Left lung (tissue), 10 donors: ENCODE data around the gene LDB3. TPM values are rescaled to one million over a fixed set of nuclear protein-coding genes. Genes with fewer than 3 reads are reported as not detected.

Source experiments
- ATAC-seq: fragments of 200-7000 bp; cut with Tn5 transposase; one replicate; pipeline ENCODE4 v1.9.1; 2020; ENCODE audit warnings: moderate library complexity
- DNase-seq, 4 donors: peaks; one replicate each; pipeline ENCODE4 v3.0.0-alpha.2; 2013 to 2020
- H3K27ac ChIP-seq, 2 donors: fragments of 200-600 bp; sonication (generic) in 1 of 2; one replicate each; pipeline versions ENCODE4 v1.5.0 to v1.8.0; 2020 to 2021
- H3K27me3 ChIP-seq, 2 donors: fragments of 200-600 bp; sonication (generic) in 1 of 2; one replicate each; pipeline versions ENCODE4 v1.5.0 to v1.8.0; 2020 to 2021
- H3K36me3 ChIP-seq, 2 donors: fragments of 200-600 bp; sonication (generic) in 1 of 2; one replicate each; pipeline versions ENCODE4 v1.5.0 to v1.8.0; 2020 to 2021
- H3K4me1 ChIP-seq, 2 donors: fragments of 200-600 bp; one replicate each; pipeline ENCODE4 v1.8.0; 2021
- H3K4me3 ChIP-seq, 2 donors: fragments of 200-600 bp; sonication (generic) in 1 of 2; one replicate each; pipeline versions ENCODE4 v1.5.0 to v1.8.0; 2020 to 2021; ENCODE audit warnings: mild to moderate bottlenecking in 1 of 2
- H3K9me3 ChIP-seq, 2 donors: fragments of 200-600 bp; sonication (generic) in 1 of 2; one replicate each; pipeline versions ENCODE4 v1.5.0 to v1.8.0; 2020 to 2021
- intact Hi-C, 2 donors: fragments of 100-400 bp; cut with DNase I; formaldehyde crosslinking; loops; one replicate each; pipeline versions ENCODE4 v1.11.2 to v1.14.2; 2022
- polyA plus RNA-seq, 6 donors: library from polyadenylated mRNA; unstranded; fragments of 120-200 nt; gene quantifications; one replicate each; pipeline ENCODE4 v1.2.1, GENCODE V29; 2013; ENCODE audit not compliant: insufficient read length in 6 of 6
- total RNA-seq, 2 donors: library from RNA; stranded (reverse); fragmentation: NEBNext Ultra II Directional; extraction: Animal tissue kit (Norgen Biotek cat#: 25700); gene quantifications; one replicate each; pipeline ENCODE4 v1.2.1, GENCODE V29; 2021
- TF ChIP-seq, protein P1 (sequence below), 2 donors: fragments of 200-600 bp; sonication (generic) in 1 of 2; IDR thresholded peaks; one replicate each; pipeline versions ENCODE4 v1.5.0 to v1.8.0; 2021; ENCODE audit warnings: antibody characterized with exemption in 2 of 2
- donor health status: DM: no; HTN: yes; CAD: no.
- donor health status: DM: no; HTN: no; CAD: no.

The LDB3 gene
- total and polyA plus RNA-seq, 8 donors, result 1.1 to 2.7 (median 1.3) TPM

DNA sequence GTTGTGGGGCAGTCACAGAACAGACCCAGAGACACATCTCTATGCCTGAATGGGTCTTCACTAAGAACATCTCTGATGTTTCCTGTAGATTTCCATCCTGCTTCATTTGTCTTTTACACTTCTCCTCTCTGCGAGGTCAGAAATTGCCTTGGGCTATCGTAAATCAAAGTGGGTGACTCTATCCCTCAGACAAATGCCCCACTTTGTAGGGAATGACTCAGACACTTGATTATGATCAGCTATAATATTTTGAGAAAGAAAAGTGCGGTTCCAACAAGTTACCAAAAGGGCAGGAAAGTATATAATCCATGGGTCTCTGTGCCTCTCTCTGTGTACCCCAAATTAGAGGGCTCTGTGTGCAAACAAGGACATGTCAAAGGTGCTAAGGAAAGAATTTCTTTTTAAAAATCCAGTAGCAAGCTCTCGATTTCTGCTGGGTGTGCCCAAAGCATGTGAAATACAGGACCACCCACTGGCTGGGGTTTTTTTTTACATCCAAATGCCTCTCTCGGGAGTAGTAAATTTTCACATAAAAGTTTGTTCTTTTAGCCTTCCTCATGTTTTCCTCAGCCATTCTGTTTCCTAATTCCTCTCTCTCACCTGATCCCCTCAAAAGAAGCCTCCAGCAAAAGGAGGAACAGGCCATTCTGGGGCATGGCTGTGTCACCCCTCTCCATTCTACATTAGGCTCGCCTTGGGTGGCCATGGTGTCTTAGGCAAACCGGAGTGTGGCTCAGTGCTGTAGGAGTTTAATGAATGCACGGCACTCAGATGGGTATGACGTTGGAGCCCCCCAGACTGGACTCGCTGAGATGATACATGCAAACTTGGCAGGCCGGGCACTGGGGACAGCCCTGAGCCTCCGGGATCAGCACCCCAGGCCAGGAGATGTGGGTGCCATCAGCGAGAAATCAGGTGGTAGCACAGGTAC, 20.3 kb upstream of the LDB3 start:
- no peak overlapping the region for H3K27ac ChIP-seq
- no peaks in the 10 kb centered on the region for H3K36me3 ChIP-seq
- TF ChIP-seq, protein P1, sequence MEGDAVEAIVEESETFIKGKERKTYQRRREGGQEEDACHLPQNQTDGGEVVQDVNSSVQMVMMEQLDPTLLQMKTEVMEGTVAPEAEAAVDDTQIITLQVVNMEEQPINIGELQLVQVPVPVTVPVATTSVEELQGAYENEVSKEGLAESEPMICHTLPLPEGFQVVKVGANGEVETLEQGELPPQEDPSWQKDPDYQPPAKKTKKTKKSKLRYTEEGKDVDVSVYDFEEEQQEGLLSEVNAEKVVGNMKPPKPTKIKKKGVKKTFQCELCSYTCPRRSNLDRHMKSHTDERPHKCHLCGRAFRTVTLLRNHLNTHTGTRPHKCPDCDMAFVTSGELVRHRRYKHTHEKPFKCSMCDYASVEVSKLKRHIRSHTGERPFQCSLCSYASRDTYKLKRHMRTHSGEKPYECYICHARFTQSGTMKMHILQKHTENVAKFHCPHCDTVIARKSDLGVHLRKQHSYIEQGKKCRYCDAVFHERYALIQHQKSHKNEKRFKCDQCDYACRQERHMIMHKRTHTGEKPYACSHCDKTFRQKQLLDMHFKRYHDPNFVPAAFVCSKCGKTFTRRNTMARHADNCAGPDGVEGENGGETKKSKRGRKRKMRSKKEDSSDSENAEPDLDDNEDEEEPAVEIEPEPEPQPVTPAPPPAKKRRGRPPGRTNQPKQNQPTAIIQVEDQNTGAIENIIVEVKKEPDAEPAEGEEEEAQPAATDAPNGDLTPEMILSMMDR (IDR thresholded peaks at IDR 0.05), result no peak
- H3K9me3 ChIP-seq, result no peaks in the 10 kb centered on the region
- intact Hi-C loops, result no loop called here
- no peak overlapping the region for H3K4me3 ChIP-seq
- no peaks in the 10 kb centered on the region for H3K27me3 ChIP-seq
- ATAC-seq (no peak), DNase-seq (no peak)
- peaks cover 0 to 5% of the 10 kb centered on the region in 2 donors for H3K4me1 ChIP-seq

DNA sequence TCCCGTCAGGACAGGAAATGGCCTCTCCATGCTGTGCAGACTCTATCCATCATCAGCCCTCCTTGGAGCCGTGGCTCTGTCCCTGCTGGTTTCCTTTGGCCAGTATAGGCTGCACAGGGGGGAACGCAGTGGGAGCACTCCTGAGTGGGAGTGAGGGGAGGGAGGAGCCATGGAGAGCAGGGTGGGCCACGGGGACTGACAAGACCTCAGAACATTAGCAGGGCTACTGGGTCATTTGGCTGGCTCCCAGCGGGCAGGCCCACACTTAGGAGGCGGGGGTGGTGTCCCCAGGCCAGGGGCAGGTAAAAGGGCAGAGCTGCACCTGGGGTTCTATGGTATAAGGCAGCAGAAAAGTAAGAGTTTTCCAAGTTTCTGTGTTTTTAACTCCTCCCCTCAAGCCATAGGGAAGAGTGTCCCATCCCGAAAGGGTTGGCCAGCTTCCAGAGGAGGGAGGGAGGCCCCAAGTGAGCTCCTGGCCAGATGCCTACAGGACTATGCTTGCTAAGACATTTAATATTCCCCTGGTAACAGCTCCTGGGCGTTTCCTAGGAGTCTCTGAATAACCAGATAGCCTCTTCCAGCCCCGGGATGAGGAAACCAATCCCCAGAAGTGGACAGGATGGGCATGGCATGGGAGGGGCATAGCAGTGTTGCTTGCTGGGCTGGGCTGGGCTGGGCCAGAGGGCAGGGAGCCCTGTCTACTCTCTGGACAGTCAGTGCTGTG, 19.4 kb upstream of the LDB3 start:
- no peak overlapping the region for H3K4me3 ChIP-seq
- intact Hi-C loops, result no loop called here
- TF ChIP-seq, protein P1 (IDR thresholded peaks at IDR 0.05), result no peak
- no peaks in the 10 kb centered on the region for H3K27me3 ChIP-seq
- peaks cover 0 to 5% of the 10 kb centered on the region in 2 donors for H3K4me1 ChIP-seq
- no peak overlapping the region for H3K27ac ChIP-seq
- ATAC-seq, result peak; percentile 80
- peak in 2 of 4 donors; percentile 78 to 93 for DNase-seq
- H3K36me3 ChIP-seq, result no peaks in the 10 kb centered on the region
- no peaks in the 10 kb centered on the region for H3K9me3 ChIP-seq

DNA sequence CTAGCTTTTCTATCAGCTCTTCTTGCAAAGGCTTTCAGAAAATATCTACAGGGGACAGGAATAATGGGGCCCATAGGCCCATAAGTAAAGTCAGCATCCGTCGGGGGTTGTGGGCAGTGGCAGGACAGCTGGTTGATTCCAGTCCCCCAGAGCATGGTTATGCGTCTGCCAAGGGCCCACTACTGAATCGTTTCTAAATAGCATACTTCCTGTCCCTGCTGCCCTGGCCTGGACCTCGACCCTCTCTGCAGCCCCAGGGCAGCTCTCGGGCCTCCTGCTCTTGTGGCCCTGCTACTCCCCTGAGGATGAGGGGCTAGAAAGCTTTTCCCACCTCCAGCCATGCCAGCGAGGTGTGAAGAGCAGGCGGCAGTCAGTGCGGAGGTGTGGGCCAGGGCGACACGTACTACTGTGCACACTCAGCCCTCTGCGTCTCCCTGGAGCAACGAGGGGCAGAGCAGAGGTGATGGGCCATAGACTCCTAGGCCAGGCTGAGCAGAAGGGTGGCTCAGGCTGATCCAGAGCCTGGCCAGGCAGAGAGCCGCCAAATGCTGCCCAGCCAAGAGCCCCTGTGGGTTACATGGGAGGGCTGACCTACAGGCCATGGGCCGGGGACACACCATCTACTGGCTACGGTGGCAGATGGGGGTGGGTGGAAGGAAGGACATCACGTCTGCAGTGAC, 18.7 kb upstream of the LDB3 start:
- no peak for ATAC-seq
- Histone ChIP-seq H3K27me3 (no peaks in the 10 kb centered on the region), H3K4me1 (peaks cover 0 to 5% of the 10 kb centered on the region in 2 donors), H3K9me3 (no peaks in the 10 kb centered on the region), H3K27ac (no peak overlapping the region), H3K4me3 (no peak overlapping the region), H3K36me3 (no peaks in the 10 kb centered on the region)
- DNase-seq, result no peak
- intact Hi-C loops, result no loop called here
- TF ChIP-seq, protein P1 (IDR thresholded peaks at IDR 0.05), result no peak

DNA sequence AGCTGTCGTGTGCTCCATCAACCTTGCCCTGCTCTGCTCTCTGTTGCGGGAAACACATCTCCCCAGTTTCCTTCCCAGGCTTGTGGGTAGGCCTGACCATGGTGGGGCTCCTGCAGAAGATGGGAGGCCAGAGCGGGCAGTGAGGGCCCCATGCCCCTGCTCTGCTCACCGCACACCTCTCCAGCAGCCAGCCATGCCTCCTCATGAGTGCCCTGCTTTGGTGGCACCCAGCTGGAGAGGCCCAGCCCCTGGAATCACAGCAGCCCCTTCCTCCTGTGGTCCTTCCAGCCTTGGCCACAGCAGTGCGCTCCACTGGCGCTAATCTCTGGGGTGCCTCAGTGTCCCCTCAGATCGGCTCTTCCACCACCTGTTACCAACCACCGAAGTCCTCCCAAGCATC, 18.2 kb upstream of the LDB3 start:
- no peaks in the 10 kb centered on the region for H3K36me3 ChIP-seq
- DNase-seq (no peak), ATAC-seq (no peak)
- TF ChIP-seq, protein P1 (IDR thresholded peaks at IDR 0.05), result no peak
- H3K4me3 ChIP-seq, result no peak overlapping the region
- H3K27ac ChIP-seq, result no peak overlapping the region
- H3K4me1 ChIP-seq, result peaks cover 0 to 5% of the 10 kb centered on the region in 2 donors
- intact Hi-C loops, result no loop called here
- no peaks in the 10 kb centered on the region for H3K27me3 ChIP-seq
- no peaks in the 10 kb centered on the region for H3K9me3 ChIP-seq
